GM18861 (cell line): Measurements from ENCODE around the gene SNRPD2.
"Not testable (repeated sequence)": the region's sequence is repeated elsewhere in the genome, so short reads cannot be mapped to it uniquely, and the experiment has no call there.

Source experiments
- ATAC-seq: cut with Tn5 transposase; IDR thresholded peaks from one replicate; pipeline ENCODE4 v1.9.1; 2021; ENCODE audit not compliant: unreplicated experiment

Gene SNRPD2

GRCh38 chr19:45691516-45692186 is at the start of gene SNRPD2:
Gene SNRPD2, minus strand, starts transcription at chr19:45691953. Its CDS starts 65 bp downstream, at chr19:45691888.
- ATAC-seq: peak; percentile 39

DNA sequence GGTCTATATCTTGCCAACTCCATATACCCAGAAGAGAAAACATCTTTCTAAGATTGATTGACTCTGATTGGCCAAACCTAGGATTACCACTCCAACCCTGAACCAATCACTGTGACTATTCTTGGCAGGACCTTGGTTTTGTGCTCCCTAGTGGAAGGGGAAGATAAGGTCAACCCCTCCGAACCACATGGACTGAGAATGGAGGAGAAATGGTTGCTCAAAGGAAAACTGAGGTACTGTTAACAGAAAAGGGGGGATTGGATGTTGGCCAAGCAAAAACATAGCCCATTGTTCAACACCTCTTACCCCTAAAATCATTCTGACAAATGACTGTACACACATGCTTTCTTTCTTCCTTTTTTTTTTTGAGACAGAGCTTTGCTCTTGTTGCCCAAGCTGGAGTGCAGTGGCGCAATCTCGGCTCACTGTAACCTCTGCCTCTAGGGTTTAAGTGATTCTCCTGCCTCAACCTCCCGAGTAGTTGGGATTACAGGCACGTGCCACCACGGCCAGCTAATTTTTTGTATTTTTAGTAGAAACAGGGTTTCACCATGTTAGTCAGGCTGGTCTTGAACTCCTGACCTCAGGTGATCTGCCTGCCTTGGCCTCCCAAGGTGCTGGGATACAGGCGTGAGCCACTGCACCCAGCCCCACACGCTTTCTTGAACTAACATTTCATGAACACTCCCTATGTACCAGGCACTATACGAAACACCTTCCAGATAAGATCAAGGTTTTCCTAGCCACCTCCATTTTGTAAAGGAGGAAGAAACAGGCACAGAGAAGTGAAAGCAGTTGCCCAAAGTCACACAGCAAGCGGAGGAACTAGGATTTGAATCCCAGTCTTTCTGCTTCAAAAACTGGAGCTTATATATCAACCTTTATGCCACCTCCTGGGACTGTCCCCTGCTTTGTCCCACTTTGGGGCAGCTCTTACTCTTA is 48.0 kb upstream of the SNRPD2 start:
- ATAC-seq: no peak

GRCh38 chr19:45733160-45733810 is 41.5 kb upstream of the SNRPD2 start, which contains the start of gene MEIOSIN:
Gene MEIOSIN, plus strand, starts transcription at chr19:45733439. Its CDS starts 1,938 bp downstream, at chr19:45735377.
- no peak for ATAC-seq

- peak; percentile 81 for ATAC-seq
Measured at GRCh38 chr19:45730368-45731288, 38.9 kb upstream of the SNRPD2 start, which contains the start of gene FBXO46. Gene FBXO46, minus strand, starts transcription at chr19:45730896. Its CDS starts 17,401 bp downstream, at chr19:45713495.

- ATAC-seq: no peak
Measured at GRCh38 chr19:45729800-45730290, 38.1 kb upstream of the SNRPD2 start.

- ATAC-seq: not testable (repeated sequence)
Measured at GRCh38 chr19:45728683-45729082, 36.9 kb upstream of the SNRPD2 start.

GRCh38 chr19:45720065-45720464 is 28.3 kb upstream of the SNRPD2 start:
- ATAC-seq: not testable (repeated sequence)

- ATAC-seq: no peak
Measured at GRCh38 chr19:45717983-45718650, 26.4 kb upstream of the SNRPD2 start.

DNA sequence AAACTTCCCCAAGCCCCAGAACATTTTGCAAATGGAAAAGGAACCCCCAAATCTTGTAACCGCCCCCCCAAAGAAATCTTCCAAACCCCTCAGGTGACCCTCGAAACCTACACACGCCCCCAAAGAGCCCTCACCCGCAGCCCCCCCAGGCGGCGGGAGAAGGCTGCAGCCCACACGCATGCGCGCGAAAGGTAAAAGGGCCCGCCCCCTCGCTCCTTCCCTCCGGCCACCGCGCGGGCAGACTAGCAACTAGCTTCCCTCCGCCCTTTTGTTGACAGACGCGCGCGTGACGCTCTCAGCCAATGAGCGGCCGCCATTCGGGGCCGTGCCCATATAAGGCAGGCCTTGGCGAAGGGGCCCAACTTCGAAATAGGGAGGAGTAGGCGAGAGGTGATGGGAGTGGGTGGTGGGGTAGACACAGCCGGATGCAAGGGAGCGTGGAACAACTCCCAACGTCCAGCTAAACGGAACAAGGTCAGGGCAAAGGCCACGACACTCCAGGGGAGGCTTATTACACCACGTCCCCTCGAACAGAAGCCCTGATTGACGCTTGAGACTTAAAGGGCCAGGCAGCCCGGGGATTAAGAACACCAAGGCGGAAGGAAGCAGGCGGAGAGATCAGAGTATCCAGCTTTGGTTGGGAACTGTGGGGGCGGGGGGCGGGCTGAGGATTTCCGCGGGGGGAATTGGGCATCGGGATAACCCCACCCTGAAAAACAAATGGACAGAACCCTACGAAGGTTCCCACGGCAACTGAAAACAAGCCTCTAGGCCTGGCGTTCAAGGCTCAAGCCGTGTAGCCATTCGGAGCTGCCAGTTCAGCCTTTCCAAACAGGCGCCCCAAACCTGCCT is 25.6 kb upstream of the SNRPD2 start:
- ATAC-seq: peak; percentile 84

DNA sequence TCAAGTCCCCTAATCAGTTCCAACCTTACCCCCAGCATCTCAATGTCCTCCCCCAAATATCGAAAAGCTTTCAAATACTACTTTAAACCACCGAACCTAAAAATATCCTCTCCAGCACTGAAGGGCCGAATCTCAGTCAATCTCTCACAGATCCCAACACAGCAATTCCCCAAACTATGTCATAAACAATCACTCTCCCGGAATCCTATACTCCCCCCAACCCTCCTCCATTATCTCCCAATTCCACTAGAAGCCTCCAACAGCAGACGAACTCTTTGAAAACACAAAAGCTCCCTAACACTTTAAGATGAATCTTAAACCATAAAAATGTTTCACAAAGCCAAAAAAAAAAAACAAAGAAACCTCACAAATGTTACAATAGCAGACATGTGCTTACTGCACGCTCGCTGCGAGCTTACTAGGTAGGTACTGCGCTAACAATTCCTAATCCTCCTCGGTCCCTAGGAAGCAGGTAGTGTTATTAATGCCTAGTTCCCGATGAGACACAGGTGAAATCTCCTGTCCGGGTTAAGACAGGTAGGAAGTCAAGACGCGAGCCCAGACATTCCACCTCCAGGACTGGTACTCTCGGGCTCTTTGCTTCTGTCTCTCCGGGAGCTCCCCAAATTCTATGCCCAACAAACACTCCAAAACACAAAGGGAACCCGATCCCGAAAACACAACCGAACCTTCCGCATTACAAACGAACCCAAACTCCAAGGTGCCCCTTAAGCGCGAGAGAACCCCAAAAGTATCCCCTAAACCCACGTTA is 24.8 kb upstream of the SNRPD2 start:
- no peak for ATAC-seq

GRCh38 chr19:45715139-45715538 is 23.4 kb upstream of the SNRPD2 start:
- ATAC-seq: no peak

GRCh38 chr19:45713141-45713540 is 21.4 kb upstream of the SNRPD2 start:
- ATAC-seq: no peak

GRCh38 chr19:45712699-45713067 is 20.9 kb upstream of the SNRPD2 start:
- no peak for ATAC-seq

DNA sequence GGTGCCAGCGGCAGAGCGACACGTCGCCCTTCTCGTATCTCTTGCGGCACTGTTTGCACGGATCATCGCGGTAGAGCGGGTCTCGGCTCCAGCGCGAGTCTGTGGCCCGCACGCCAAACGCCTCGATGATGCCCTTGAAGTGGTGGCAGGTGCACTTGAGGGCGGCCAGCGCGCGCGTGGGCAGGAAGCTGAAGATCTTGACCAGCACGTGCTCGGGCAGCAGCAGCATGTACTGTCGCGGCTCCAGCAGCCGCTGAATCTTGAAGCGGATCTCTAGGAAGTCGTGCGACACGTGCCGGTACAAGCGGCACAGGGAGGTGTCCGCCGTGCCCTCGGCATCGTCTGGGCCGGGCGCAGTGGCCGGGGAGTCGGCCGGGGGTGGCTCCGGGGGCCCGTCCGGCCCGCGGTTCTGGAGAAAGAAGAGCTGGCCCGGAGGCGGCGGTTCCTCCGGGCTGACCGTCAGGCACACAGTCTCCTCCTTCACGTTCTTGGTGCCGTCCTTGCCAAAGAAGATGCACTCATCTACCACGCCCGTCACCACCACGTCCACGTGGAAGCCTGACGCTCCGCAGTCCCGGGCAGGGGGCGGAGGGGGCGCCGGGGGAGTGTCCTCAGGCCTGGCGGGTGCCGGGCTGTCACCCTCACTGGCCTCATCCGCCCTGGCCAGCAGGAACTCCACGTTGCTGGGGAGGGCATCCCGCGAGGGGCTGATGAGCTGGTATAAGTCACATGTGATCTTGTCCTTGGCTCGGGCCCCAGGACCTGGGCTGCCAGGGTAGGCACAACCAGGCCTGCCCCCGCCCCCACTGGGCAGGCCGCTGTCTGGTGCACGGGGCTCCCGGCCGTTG is 20.3 kb upstream of the SNRPD2 start:
- ATAC-seq: no peak

- no peak for ATAC-seq
Measured at GRCh38 chr19:45710356-45711130, 18.8 kb upstream of the SNRPD2 start.

GRCh38 chr19:45705710-45706415 is 14.1 kb upstream of the SNRPD2 start:
- ATAC-seq: no peak
